BJ (cell line): ENCODE data around the gene ATP8A2. TPM values are rescaled to one million over a fixed set of nuclear protein-coding genes. Genes with fewer than 3 reads are reported as not detected.

ENCODE experiments used
- CTCF ChIA-PET: fragments of 350-600 bp; formaldehyde crosslinking; extraction: SDS; loops from one replicate; lab custom pipeline; 2021; ENCODE audit warnings: antibody characterized with exemption, inconsistent platforms; lab: Yijun Ruan, JAX
- POLR2A ChIA-PET: fragments of 300-600 bp; sonication (Branson Sonifier 250); formaldehyde crosslinking; extraction: SDS; loops from one replicate; lab custom pipeline; 2021; ENCODE audit warnings: antibody characterized with exemption; lab: Charles Lee
- DNase-seq: peaks from one replicate; pipeline ENCODE4 v3.0.0-alpha.2; 2011; ENCODE audit warnings: low read depth
- H3K27me3 ChIP-seq: 2 replicates; pipeline ENCODE4 v1.6.0; 2011; ENCODE audit warnings: low read length; ENCODE audit not compliant: control insufficient read depth, insufficient read depth
- H3K36me3 ChIP-seq: 2 replicates; pipeline ENCODE4 v1.5.1; 2011; ENCODE audit warnings: low read length; ENCODE audit not compliant: control insufficient read depth, insufficient read depth
- H3K4me3 ChIP-seq: 2 replicates; pipeline ENCODE4 v1.5.1; 2011; ENCODE audit warnings: low read depth, mild to moderate bottlenecking, control low read depth, low read length
- polyA plus RNA-seq: library from polyadenylated mRNA; depleted of rRNA; stranded (reverse); fragments of >200 nt; gene quantifications from 2 replicates; pipeline ENCODE4 v1.2.3, GENCODE V29; 2011
- TF ChIP-seq, protein P1 (sequence below): IDR thresholded peaks from 2 replicates; pipeline ENCODE4 v1.5.1; 2011; ENCODE audit warnings: low read depth, mild to moderate bottlenecking, control low read depth, inconsistent platforms, low read length, moderate library complexity; ENCODE audit not compliant: insufficient read depth

Gene ATP8A2
- polyA plus RNA-seq, 1 experiment, result 0.02 TPM

DNA sequence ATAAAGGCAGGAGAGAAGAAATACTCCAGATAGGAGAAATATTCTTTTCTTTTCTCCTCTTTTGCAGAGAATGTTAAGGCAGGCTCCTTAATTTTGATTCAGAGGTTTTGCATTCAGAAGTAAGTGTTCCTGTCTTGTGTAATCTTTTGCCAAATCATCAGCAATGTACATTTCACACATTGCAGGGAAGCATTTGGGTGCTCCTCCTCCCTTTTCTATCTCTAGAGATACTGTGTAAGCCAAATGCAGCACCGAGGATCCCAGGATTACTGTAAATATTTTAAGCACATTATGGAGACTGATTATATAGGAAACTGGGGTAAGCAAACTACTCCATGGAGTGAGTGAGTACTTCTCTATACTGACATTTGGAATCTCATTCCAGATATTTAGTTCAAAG is 7.2 kb downstream of the ATP8A2 start:
- no peak for DNase-seq
- ChIA-PET CTCF (no interaction called here), POLR2A (interaction anchor here (0.7 kb wide), 1 partner anchor 97 kb away, joined by 5 read pairs; no protein-coding TSS in a partner anchor)
- Histone ChIP-seq H3K4me3 (no peak overlapping the region), H3K36me3 (no peaks in the 10 kb centered on the region), H3K27me3 (peaks cover 5% of the 10 kb centered on the region)
- TF ChIP-seq, protein P1, sequence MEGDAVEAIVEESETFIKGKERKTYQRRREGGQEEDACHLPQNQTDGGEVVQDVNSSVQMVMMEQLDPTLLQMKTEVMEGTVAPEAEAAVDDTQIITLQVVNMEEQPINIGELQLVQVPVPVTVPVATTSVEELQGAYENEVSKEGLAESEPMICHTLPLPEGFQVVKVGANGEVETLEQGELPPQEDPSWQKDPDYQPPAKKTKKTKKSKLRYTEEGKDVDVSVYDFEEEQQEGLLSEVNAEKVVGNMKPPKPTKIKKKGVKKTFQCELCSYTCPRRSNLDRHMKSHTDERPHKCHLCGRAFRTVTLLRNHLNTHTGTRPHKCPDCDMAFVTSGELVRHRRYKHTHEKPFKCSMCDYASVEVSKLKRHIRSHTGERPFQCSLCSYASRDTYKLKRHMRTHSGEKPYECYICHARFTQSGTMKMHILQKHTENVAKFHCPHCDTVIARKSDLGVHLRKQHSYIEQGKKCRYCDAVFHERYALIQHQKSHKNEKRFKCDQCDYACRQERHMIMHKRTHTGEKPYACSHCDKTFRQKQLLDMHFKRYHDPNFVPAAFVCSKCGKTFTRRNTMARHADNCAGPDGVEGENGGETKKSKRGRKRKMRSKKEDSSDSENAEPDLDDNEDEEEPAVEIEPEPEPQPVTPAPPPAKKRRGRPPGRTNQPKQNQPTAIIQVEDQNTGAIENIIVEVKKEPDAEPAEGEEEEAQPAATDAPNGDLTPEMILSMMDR, result no peak

DNA sequence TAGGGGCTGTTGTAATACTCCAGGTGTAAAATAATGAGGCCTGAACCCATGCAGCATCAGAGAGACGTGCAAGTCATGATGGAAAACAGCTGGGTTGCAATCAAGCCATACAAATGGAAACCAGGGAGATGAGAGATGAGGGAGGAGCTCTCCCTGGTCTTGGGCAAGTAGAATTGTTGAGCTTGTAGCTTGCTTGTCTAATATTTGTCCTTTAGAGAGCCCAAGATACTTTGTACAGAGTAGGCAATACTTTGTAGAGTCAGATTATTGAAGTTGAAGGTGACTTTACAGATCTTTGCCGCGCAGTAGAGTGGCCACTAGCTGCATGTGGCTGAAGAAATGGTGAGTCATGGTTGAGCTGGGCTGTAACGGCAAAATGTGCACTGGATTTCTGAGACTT is 8.3 kb downstream of the ATP8A2 start:
- no peaks in the 10 kb centered on the region for H3K27me3 ChIP-seq
- TF ChIP-seq, protein P1, result no peak
- no peak for DNase-seq
- ChIA-PET POLR2A (no interaction called here), CTCF (interaction anchor here (1.0 to 1.2 kb wide), 2 partner anchors 18 to 146 kb away, joined by 3 to 4 read pairs; no protein-coding TSS in a partner anchor)
- H3K4me3 ChIP-seq, result no peak overlapping the region
- H3K36me3 ChIP-seq, result no peaks in the 10 kb centered on the region

DNA sequence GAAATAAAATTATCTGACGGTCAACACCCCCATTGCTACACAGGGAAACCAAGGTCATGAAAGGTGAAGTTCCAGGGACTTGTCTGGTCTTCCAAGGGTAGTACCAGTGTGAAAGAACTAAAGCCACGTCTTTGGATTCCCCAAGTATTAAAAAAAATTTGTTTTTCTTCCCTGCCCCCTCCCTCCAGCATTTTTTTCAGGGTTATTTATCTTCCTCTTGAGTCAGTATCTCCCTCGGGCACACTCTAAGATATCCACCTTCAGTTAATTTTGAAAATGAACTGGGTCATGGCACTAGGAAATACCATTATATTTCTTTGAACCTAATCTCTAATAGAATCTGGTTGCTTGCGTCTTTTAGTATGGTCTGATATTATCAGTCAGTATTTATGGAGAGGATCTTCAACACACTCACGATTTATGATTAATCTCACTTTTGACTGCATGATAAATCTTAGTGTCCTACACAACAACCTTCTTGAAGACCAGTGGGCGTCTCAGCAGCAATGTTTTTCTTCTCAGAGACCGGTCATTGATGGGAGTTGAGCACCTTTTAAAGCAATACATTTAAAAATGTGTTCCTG is 9.1 kb downstream of the ATP8A2 start:
- no peaks in the 10 kb centered on the region for H3K27me3 ChIP-seq
- no peak for DNase-seq
- no peaks in the 10 kb centered on the region for H3K36me3 ChIP-seq
- ChIA-PET POLR2A (no interaction called here), CTCF (interaction anchor here (1.2 kb wide), 1 partner anchor 17 kb away, joined by 3 read pairs; no protein-coding TSS in a partner anchor)
- TF ChIP-seq, protein P1, result no peak
- no peak overlapping the region for H3K4me3 ChIP-seq

- Histone ChIP-seq H3K4me3 (no peak overlapping the region), H3K27me3 (no peaks in the 10 kb centered on the region), H3K36me3 (no peaks in the 10 kb centered on the region)
- POLR2A ChIA-PET, result no interaction called here
- DNase-seq, result no peak
- CTCF ChIA-PET, result interaction anchor here (0.6 to 3.0 kb wide), 3 partner anchors 9 to 11 kb away, joined by 3 to 12 read pairs (median 5); no protein-coding TSS in a partner anchor
- TF ChIP-seq, protein P1, result no peak
Observed at GRCh38 chr13:25384758-25385410, 13.1 kb downstream of the ATP8A2 start.

GRCh38 chr13:25391932-25392331 is 20.2 kb downstream of the ATP8A2 start:
- no peaks in the 10 kb centered on the region for H3K27me3 ChIP-seq
- ChIA-PET CTCF (interaction anchor here (2.5 kb wide), 1 partner anchor 16 kb away, joined by 11 read pairs; no protein-coding TSS in a partner anchor), POLR2A (no interaction called here)
- no peak for DNase-seq
- H3K4me3 ChIP-seq, result no peak overlapping the region
- no peaks in the 10 kb centered on the region for H3K36me3 ChIP-seq
- TF ChIP-seq, protein P1, result no peak
